HepG2 (cell line): ENCODE measurements around the gene LRRN2. TPM values are rescaled to one million over a fixed set of nuclear protein-coding genes. Genes with fewer than 3 reads are reported as not detected.

ENCODE experiments used
- ATAC-seq: fragments of 200-7000 bp; cut with Tn5 transposase; 3 replicates; pipeline ENCODE4 v1.9.1; 2020; ENCODE audit warnings: mild to moderate bottlenecking, moderate library complexity
- BruUV-seq: library from RNA; stranded (reverse); fragments of 400-500 nt; replicated peaks from 2 replicates; lab custom pipeline; 2021; lab: Mats Ljungman, UMichigan
- CTCF ChIA-PET: fragments of 300-600 bp; formaldehyde crosslinking; extraction: SDS; loops from one replicate; lab custom pipeline; 2021; ENCODE audit warnings: low total read pairs, inconsistent platforms, low intra/inter-chr PET ratio; lab: Yijun Ruan, JAX
- POLR2A ChIA-PET: fragments of 350-600 bp; sonication (Branson Sonifier 250); formaldehyde crosslinking; loops from one replicate; lab custom pipeline; 2020; ENCODE audit warnings: antibody characterized with exemption, inconsistent platforms; lab: Yijun Ruan, JAX
- DNase-seq: peaks from one replicate; pipeline ENCODE4 v3.0.0-alpha.2; 2015; ENCODE audit warnings: low spot score
- FAIRE-seq: peaks from 3 replicates; lab custom pipeline; 2011; peaks lifted over from hg19 to GRCh38; lab: Jason Lieb, UNC
- H2AFZ ChIP-seq: one replicate; pipeline ENCODE4 v1.6.1; 2011; ENCODE audit warnings: low read length, inconsistent platforms
- H3K27ac ChIP-seq: fragments of 300-600 bp; 3 replicates; pipeline ENCODE4 v1.8.0; 2011; ENCODE audit warnings: mixed run types, mild to moderate bottlenecking, mixed read lengths, low read length, inconsistent platforms; ENCODE audit not compliant: insufficient read depth; ENCODE audit errors: extremely low read length
- H3K27me3 ChIP-seq, 2 experiments: fragments of 200-600 bp in 1 of 2; 2 replicates in 1 of 2; 3 replicates in 1 of 2; pipeline versions ENCODE4 v1.6.0 to v1.8.0; 2011; ENCODE audit warnings: low read length in 2 of 2, mild to moderate bottlenecking in 2 of 2, moderate library complexity in 2 of 2, inconsistent platforms in 1 of 2; ENCODE audit not compliant: insufficient read depth in 2 of 2, control insufficient read depth in 1 of 2
- H3K36me3 ChIP-seq, 2 experiments: fragments of 200-600 bp in 1 of 2; replicated peaks in 1 of 2; 2 replicates in 1 of 2; 3 replicates in 1 of 2; pipeline versions ENCODE4 v1.5.1 to v1.8.0; 2011; ENCODE audit warnings: low read length in 2 of 2, inconsistent platforms in 1 of 2; ENCODE audit not compliant: insufficient read depth in 2 of 2, control insufficient read depth in 1 of 2
- H3K4me1 ChIP-seq: 2 replicates; pipeline ENCODE4 v1.5.1; 2012; ENCODE audit warnings: low read length, inconsistent platforms; ENCODE audit not compliant: insufficient read depth
- H3K4me2 ChIP-seq: 2 replicates; pipeline ENCODE4 v1.6.0; 2011; ENCODE audit warnings: low read depth, low read length, inconsistent platforms
- H3K4me3 ChIP-seq, 3 experiments: fragments of 200-600 bp in 1 of 3; sonication (generic), shearing (Covaris generic) in 1 of 3; replicated peaks in 1 of 3; 2 replicates each; pipeline ENCODE4 v1.5.1; 2011 to 2016; ENCODE audit warnings: low read length in 3 of 3, inconsistent platforms in 2 of 3, low read depth in 2 of 3, mild to moderate bottlenecking in 2 of 3, control low read depth in 1 of 3, mixed read lengths in 1 of 3; ENCODE audit not compliant: insufficient read depth in 1 of 3
- H3K79me2 ChIP-seq: one replicate; pipeline ENCODE4 v1.6.1; 2011; ENCODE audit warnings: low read length, inconsistent platforms; ENCODE audit not compliant: insufficient read depth
- H3K9ac ChIP-seq: 2 replicates; pipeline ENCODE4 v1.6.0; 2011; ENCODE audit warnings: mild to moderate bottlenecking, low read depth, low read length, inconsistent platforms; ENCODE audit not compliant: insufficient read depth
- H3K9me3 ChIP-seq: 2 replicates; pipeline ENCODE4 v1.5.1; 2012; ENCODE audit warnings: mild to moderate bottlenecking, low read length
- H4K20me1 ChIP-seq: 2 replicates; pipeline ENCODE4 v1.6.0; 2011; ENCODE audit warnings: inconsistent platforms, mild to moderate bottlenecking, low read length, moderate library complexity; ENCODE audit not compliant: insufficient read depth
- MLX ChIP-seq: IDR thresholded peaks from 2 replicates; pipeline ENCODE4 v1.6.1; 2016
- MXD3 ChIP-seq: IDR thresholded peaks from 2 replicates; pipeline ENCODE4 v1.6.1; 2016; ENCODE audit warnings: mild to moderate bottlenecking, missing biosample characterization, missing genetic modification reagents
- TSC22D2 ChIP-seq: sonication (generic); formaldehyde crosslinking; IDR thresholded peaks from 2 replicates; pipeline ENCODE4 v1.5.1; 2020; ENCODE audit warnings: missing genetic modification reagents, mild to moderate bottlenecking, borderline replicate concordance
- ZBTB26 ChIP-seq: IDR thresholded peaks from 2 replicates; pipeline ENCODE4 v1.6.1; 2016; ENCODE audit warnings: missing compliant biosample characterization, missing genetic modification reagents, borderline replicate concordance
- ZNF138 ChIP-seq: sonication (generic); formaldehyde crosslinking; IDR thresholded peaks from 2 replicates; pipeline ENCODE4 v1.5.0; 2020; ENCODE audit warnings: mild to moderate bottlenecking, low read depth, missing genetic modification reagents
- ZNF30 ChIP-seq: sonication (generic); formaldehyde crosslinking; IDR thresholded peaks from 2 replicates; pipeline ENCODE4 v1.5.0; 2020; ENCODE audit warnings: mild to moderate bottlenecking, missing genetic modification reagents
- ZNF44 ChIP-seq: sonication (generic); formaldehyde crosslinking; IDR thresholded peaks from 2 replicates; pipeline ENCODE4 v1.5.1; 2020; ENCODE audit warnings: mild to moderate bottlenecking, missing genetic modification reagents
- ZNF543 ChIP-seq: sonication (generic); formaldehyde crosslinking; IDR thresholded peaks from 2 replicates; pipeline ENCODE4 v1.4.0; 2020; ENCODE audit warnings: mild to moderate bottlenecking, missing genetic modification reagents
- WGBS: methylation state at CpG from one replicate; pipeline ENCODE4 v1.1.6; 2017; ENCODE audit warnings: low lambda C conversion rate; 5-methylcytosine and 5-hydroxymethylcytosine counted together
- in situ Hi-C: cut with HindIII; loops from 2 replicates; pipeline ENCODE4 v1.10.0; 2017; ENCODE audit warnings: low pct_unique_long_range_greater_than_20kb; ENCODE audit not compliant: extremely low pct_ligation_motif_present
- intact Hi-C: fragments of 100-400 bp; cut with micrococcal nuclease; formaldehyde crosslinking; loops from one replicate; pipeline ENCODE4 v1.10.0; 2022; ENCODE audit not compliant: unreplicated experiment
- polyA plus RNA-seq, 8 experiments: library from polyadenylated mRNA; depleted of rRNA in 3 of 8; stranded (reverse) in 7 of 8; unstranded in 1 of 8; fragments of >200 nt; fragmentation: Illumina TruSeq in 4 of 8; extraction: Trizol in 4 of 8; gene quantifications; 2 replicates each; pipeline versions ENCODE4 v1.2.1 to v1.2.3, GENCODE V29; 2011 to 2016; ENCODE audit warnings: low read depth in 4 of 8, missing spikeins in 1 of 8, mixed read lengths in 1 of 8; ENCODE audit not compliant: insufficient read depth in 1 of 8
- total RNA-seq, 5 experiments: library from RNA; depleted of rRNA; stranded (reverse); fragments of >200 nt; fragmentation: Illumina TruSeq; extraction: Trizol; gene quantifications; 2 replicates each; pipeline ENCODE4 v1.2.3, GENCODE V29; 2016; ENCODE audit warnings: low read depth in 1 of 5

LRRN2 gene
- total and polyA plus RNA-seq, 2 of the 13 experiments (the other 11 are each of a cell fraction or from before 2014, with no cell fraction given) = not detected

GRCh38 chr1:204587621-204588020, 97.9 kb downstream of the LRRN2 start:
- in situ Hi-C loops = no loop called here
- intact Hi-C loops = no loop called here
- Histone ChIP-seq H3K9me3 (no peaks in the 10 kb centered on the region), H3K9ac (no peak overlapping the region), H3K4me1 (peaks cover 5% of the 10 kb centered on the region; the same call in 1 of the 2 replicates), H2AFZ (no peak overlapping the region), H3K79me2 (no peaks in the 10 kb centered on the region), H3K4me3 (no peak overlapping the region), H3K27ac (no peak overlapping the region), H3K4me2 (no peak overlapping the region)
- POLR2A ChIA-PET = no interaction called here
- ATAC-seq = no peak
- WGBS = 38% methylated on average over 5 of the region's 6 CpGs
- DNase-seq = no peak
- BruUV-seq = no TSS peak
- CTCF ChIA-PET = no interaction called here
- TF ChIP-seq MLX (no peak), ZNF138 (no peak), ZNF44 (no peak), TSC22D2 (CRISPR knock-in tag) (no peak), ZNF543 (CRISPR knock-in tag) (no peak), ZBTB26 (no peak), ZNF30 (CRISPR knock-in tag) (no peak), MXD3 (CRISPR knock-in tag) (no peak)
- TF ChIP-seq, all 625 proteins: peak for 0
- H3K27me3 ChIP-seq = 0 out of 5 replicates have a peak, but pooled peaks cover 0 to 6% of the 10 kb centered on the region in 2 experiments
- no peaks in the 10 kb centered on the region for H3K36me3 ChIP-seq
- H4K20me1 ChIP-seq = no peaks in the 10 kb centered on the region
- FAIRE-seq = no peak
